GM12878 (cell line): ENCODE data around the gene DDX39B. TPM values are rescaled to one million over a fixed set of nuclear protein-coding genes. Genes with fewer than 3 reads are reported as not detected.

Source experiments
- ATAC-seq: fragments of 200-7000 bp; cut with Tn5 transposase; 3 replicates; pipeline ENCODE4 v1.9.1; 2020; ENCODE audit warnings: mild to moderate bottlenecking, moderate library complexity
- BruUV-seq: library from RNA; stranded (reverse); fragments of 400-500 nt; replicated peaks from 2 replicates; lab custom pipeline; 2021; lab: Mats Ljungman, UMichigan
- CTCF ChIA-PET: fragments of 300-600 bp; sonication (Branson Sonifier 250); formaldehyde crosslinking; extraction: SDS; loops from one replicate; lab custom pipeline; 2021; ENCODE audit warnings: inconsistent platforms; lab: Yijun Ruan, JAX
- POLR2A ChIA-PET: fragments of 350-600 bp; formaldehyde crosslinking; extraction: SDS; loops from one replicate; lab custom pipeline; 2021; ENCODE audit warnings: inconsistent platforms; lab: Charles Lee
- RAD21 ChIA-PET: fragments of 300-600 bp; sonication (Branson Sonifier 250); formaldehyde crosslinking; loops from one replicate; lab custom pipeline; 2023; ENCODE audit warnings: antibody characterized with exemption; ENCODE audit not compliant: unreplicated experiment; lab: Charles Lee
- SMC1A ChIA-PET: fragments of 300-600 bp; sonication (Branson Sonifier 250); formaldehyde crosslinking; loops from one replicate; lab custom pipeline; 2023; ENCODE audit not compliant: unreplicated experiment, uncharacterized antibody; lab: Charles Lee
- DNase-seq: peaks from one replicate; pipeline ENCODE4 v3.0.0-alpha.2; 2011; ENCODE audit warnings: low read depth, low spot score
- FAIRE-seq: peaks from 3 replicates; lab custom pipeline; 2011; peaks lifted over from hg19 to GRCh38; lab: Jason Lieb, UNC
- H2AFZ ChIP-seq: 2 replicates; pipeline ENCODE4 v1.6.0; 2011; ENCODE audit warnings: low read depth, low read length, control low read depth; ENCODE audit not compliant: control insufficient read depth
- H3K27ac ChIP-seq: 2 replicates; pipeline ENCODE4 v1.5.1; 2011; ENCODE audit warnings: control low read depth; ENCODE audit not compliant: control insufficient read depth, insufficient read depth
- H3K27me3 ChIP-seq, 2 experiments: replicated peaks in 1 of 2; 2 replicates each; pipeline versions ENCODE4 v1.6.0 to v1.6.1; 2011; ENCODE audit warnings: low read length in 1 of 2; ENCODE audit not compliant: control insufficient read depth in 2 of 2, insufficient read depth in 2 of 2
- H3K36me3 ChIP-seq, 2 experiments: 2 replicates each; pipeline ENCODE4 v1.5.1; 2011; ENCODE audit warnings: low read length in 1 of 2; ENCODE audit not compliant: control insufficient read depth in 2 of 2, insufficient read depth in 2 of 2
- H3K4me1 ChIP-seq: 2 replicates; pipeline ENCODE4 v1.6.1; 2011; ENCODE audit warnings: mild to moderate bottlenecking, low read length, moderate library complexity, mixed read lengths; ENCODE audit not compliant: control insufficient read depth, insufficient read depth
- H3K4me2 ChIP-seq: 2 replicates; pipeline ENCODE4 v1.6.0; 2011; ENCODE audit warnings: control low read depth; ENCODE audit not compliant: control insufficient read depth, insufficient read depth
- H3K4me3 ChIP-seq: fragments of 200-600 bp; sonication (generic); 2 replicates; pipeline ENCODE4 v1.5.1; 2016
- H3K79me2 ChIP-seq: 2 replicates; pipeline ENCODE4 v1.6.0; 2011; ENCODE audit warnings: low read length; ENCODE audit not compliant: control insufficient read depth, insufficient read depth
- H3K9ac ChIP-seq: 2 replicates; pipeline ENCODE4 v1.8.0; 2011; ENCODE audit warnings: low read length, control low read depth, mixed read lengths; ENCODE audit not compliant: control insufficient read depth, insufficient read depth
- H3K9me3 ChIP-seq: replicated peaks from 3 replicates; pipeline ENCODE4 v1.5.1; 2011; ENCODE audit warnings: mild to moderate bottlenecking, low read length; ENCODE audit not compliant: control insufficient read depth, insufficient read depth
- H4K20me1 ChIP-seq: 2 replicates; pipeline ENCODE4 v1.6.0; 2011; ENCODE audit not compliant: control insufficient read depth, insufficient read depth
- DPF2 ChIP-seq: fragments of 450-650 bp; IDR thresholded peaks from 2 replicates; pipeline ENCODE4 v1.6.1; 2017; ENCODE audit warnings: mild to moderate bottlenecking
- GABPA ChIP-seq: IDR thresholded peaks from 2 replicates; pipeline ENCODE4 v1.6.1; 2014; ENCODE audit warnings: antibody characterized with exemption, low read depth, mild to moderate bottlenecking, inconsistent platforms
- JUNB ChIP-seq: IDR thresholded peaks from 2 replicates; pipeline ENCODE4 v1.6.1; 2016; ENCODE audit warnings: antibody characterized with exemption, mild to moderate bottlenecking
- MTA2 ChIP-seq: fragments of 450-650 bp; IDR thresholded peaks from 2 replicates; pipeline ENCODE4 v1.6.1; 2016; ENCODE audit warnings: low read depth, mild to moderate bottlenecking, moderate library complexity
- NR2F1 ChIP-seq: fragments of 450-650 bp; conservative IDR thresholded peaks from 2 replicates; pipeline ENCODE4 v1.6.1; 2017; ENCODE audit warnings: mild to moderate bottlenecking
- NRF1 ChIP-seq: conservative IDR thresholded peaks from 2 replicates; pipeline ENCODE4 v1.6.1; 2011; ENCODE audit warnings: mild to moderate bottlenecking, low read depth, low read length, improper control_type of control experiment
- POLR2AphosphoS2 ChIP-seq: IDR thresholded peaks from 2 replicates; pipeline ENCODE4 v1.6.1; 2011; ENCODE audit warnings: low read depth, mild to moderate bottlenecking, low read length, improper control_type of control experiment, moderate library complexity
- RCOR1 ChIP-seq: conservative IDR thresholded peaks from 2 replicates; pipeline ENCODE4 v1.6.1; 2012; ENCODE audit warnings: low read depth, low read length, improper control_type of control experiment
- SIN3A ChIP-seq: IDR thresholded peaks from 2 replicates; pipeline ENCODE4 v1.6.1; 2012; ENCODE audit warnings: low read depth, low read length, improper control_type of control experiment
- SREBF1 ChIP-seq: IDR thresholded peaks from 2 replicates; pipeline ENCODE4 v1.6.1; 2012; ENCODE audit warnings: mild to moderate bottlenecking, low read length
- STAT3 ChIP-seq: IDR thresholded peaks from 2 replicates; pipeline ENCODE4 v1.6.1; 2011; ENCODE audit warnings: low read depth, low read length, improper control_type of control experiment
- TARDBP ChIP-seq: IDR thresholded peaks from 2 replicates; pipeline ENCODE4 v1.6.1; 2016; ENCODE audit warnings: borderline replicate concordance
- TCF3 ChIP-seq: IDR thresholded peaks from 2 replicates; pipeline ENCODE4 v1.6.1; 2012; ENCODE audit warnings: low read depth, mild to moderate bottlenecking, low read length, borderline replicate concordance; ENCODE audit not compliant: insufficient read depth
- ZBED1 ChIP-seq: IDR thresholded peaks from 2 replicates; pipeline ENCODE4 v1.6.1; 2016; ENCODE audit warnings: borderline replicate concordance
- ZBTB4 ChIP-seq: fragments of 450-650 bp; formaldehyde crosslinking; IDR thresholded peaks from 2 replicates; pipeline ENCODE4 v1.4.0; 2022; ENCODE audit warnings: mild to moderate bottlenecking, moderate library complexity
- ZBTB40 ChIP-seq: fragments of 450-650 bp; IDR thresholded peaks from 2 replicates; pipeline ENCODE4 v1.6.1; 2016; ENCODE audit warnings: mild to moderate bottlenecking, moderate library complexity, borderline replicate concordance
- ZNF274 ChIP-seq: IDR thresholded peaks from one replicate; pipeline ENCODE4 v1.8.0; 2011; ENCODE audit not compliant: insufficient read length, insufficient read depth
- ZNF622 ChIP-seq: fragments of 450-650 bp; IDR thresholded peaks from 2 replicates; pipeline ENCODE4 v1.6.1; 2017; ENCODE audit warnings: mild to moderate bottlenecking, inconsistent platforms
- WGBS: methylation state at CpG from one replicate; pipeline ENCODE4 v1.1.6; 2016; ENCODE audit warnings: low lambda C conversion rate; ENCODE audit not compliant: insufficient replicate concordance, insufficient coverage; ENCODE audit errors: missing lambda C conversion rate; 5-methylcytosine and 5-hydroxymethylcytosine counted together
- in situ Hi-C: fragments of 300-500 bp; cut with MboI; formaldehyde crosslinking; loops from 9 replicates; pipeline ENCODE4 v1.14.3; 2018; ENCODE audit warnings: mixed read lengths
- intact Hi-C: fragments of 100-400 bp; cut with micrococcal nuclease; formaldehyde crosslinking; loops from one replicate; pipeline ENCODE4 v1.14.2; 2022; ENCODE audit not compliant: unreplicated experiment
- polyA plus RNA-seq, 11 experiments: library from polyadenylated mRNA; depleted of rRNA in 4 of 11; unstranded in 6 of 11; stranded (reverse) in 5 of 11; fragments of >200 nt; fragmentation: Nextera tagmentation in 4 of 11; fragmentation: Illumina TruSeq in 1 of 11; extraction: Ambion mirVana in 4 of 11; extraction: Trizol in 1 of 11; gene quantifications; 1 replicate in 1 of 11; 2 replicates in 10 of 11; pipeline versions ENCODE4 v1.2.1 to v1.2.3, GENCODE V29; 2011 to 2016; ENCODE audit warnings: inconsistent platforms in 2 of 11, missing spikeins in 2 of 11, low read depth in 1 of 11
- total RNA-seq, 4 experiments: library from RNA; depleted of rRNA in 3 of 4; stranded (reverse); fragments of >200 nt in 3 of 4; fragmentation: Illumina TruSeq in 1 of 4; extraction: Trizol in 1 of 4; gene quantifications; 2 replicates each; pipeline versions ENCODE4 v1.2.1 to v1.2.3, GENCODE V29; 2013 to 2021

DDX39B gene
- total and polyA plus RNA-seq, 10 of the 15 experiments (the other 5 are each of a cell fraction or from before 2014, with no cell fraction given) = 271 to 661 (median 330) TPM

GRCh38 chr6:31490115-31490873 lies 51.5 kb downstream of the DDX39B start:
- Histone ChIP-seq H3K9ac (no peak overlapping the region), H3K4me1 (peaks cover 4% of the 10 kb centered on the region; the same call in 1 of the 2 replicates), H3K4me3 (no peak overlapping the region), H3K27me3 (no peaks in the 10 kb centered on the region), H3K27ac (no peak overlapping the region), H3K36me3 (no peaks in the 10 kb centered on the region; a peak in 1 of 4 replicates), H4K20me1 (no peaks in the 10 kb centered on the region), H3K79me2 (peaks cover 24% of the 10 kb centered on the region), H3K9me3 (no peaks in the 10 kb centered on the region; the same call in 2 of the 3 replicates), H3K4me2 (no peak overlapping the region), H2AFZ (no peak overlapping the region)
- BruUV-seq = no TSS peak
- CTCF ChIA-PET = interaction anchor here (1.4 kb wide), 1 partner anchor 28 kb away, joined by 3 read pairs; no protein-coding TSS in a partner anchor
- in situ Hi-C loops (loop anchor here (5.0 kb wide), 2 partner anchors 52 to 107 kb away; partner anchors contain the start of gene DDX39B), intact Hi-C loops (no loop called here)
- DNase-seq (no peak), ATAC-seq (no peak), FAIRE-seq (no peak)
- POLR2A ChIA-PET = interaction anchor here (0.6 kb wide), 3 partner anchors 33 to 169 kb away, joined by 3 to 5 read pairs (median 3); no protein-coding TSS in a partner anchor
- RAD21 ChIA-PET = no interaction called here
- 75% methylated on average over 14 of the region's 16 CpGs for WGBS
- SMC1A ChIA-PET = no interaction called here
- TF ChIP-seq ZNF274 (no peak), RCOR1 (no peak), STAT3 (no peak), POLR2AphosphoS2 (no peak), SREBF1 (no peak), SIN3A (no peak), NRF1 (no peak), NR2F1 (no peak), DPF2 (no peak), ZNF622 (no peak), ZBTB4 (no peak), ZBTB40 (no peak), MTA2 (no peak), TCF3 (no peak), TARDBP (no peak), ZBED1 (no peak), JUNB (no peak), GABPA (no peak)
